ENCODE data around the gene THAP8. TPM values are rescaled to one million over a fixed set of nuclear protein-coding genes. Genes with fewer than 3 reads are reported as not detected.
A peak's percentile ranks its signal among the peaks of the same experiment; 100 is the strongest.

The THAP8 gene
- total RNA-seq, 1 donor from 2014 or later: 6.7 TPM

DNA sequence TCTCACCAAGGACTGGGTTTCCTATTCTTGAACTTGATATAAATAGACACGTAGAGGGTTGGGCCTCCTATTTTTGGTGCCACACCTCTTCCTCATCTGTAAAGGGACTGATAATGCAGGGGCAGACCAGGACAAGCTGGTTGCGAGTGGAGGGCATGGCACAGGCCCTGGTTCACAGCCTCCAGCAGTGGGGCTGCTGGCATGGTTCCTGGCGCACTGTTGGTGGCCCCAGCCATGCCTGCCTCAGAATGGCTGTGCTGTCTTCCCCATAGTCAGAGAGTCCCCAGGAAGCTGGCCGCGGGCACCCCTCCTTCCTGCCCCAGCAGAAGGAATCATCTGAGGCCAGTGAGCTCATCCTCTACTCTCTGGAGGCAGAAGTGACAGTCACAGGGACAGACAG, 46.4 kb upstream of the THAP8 start:
- H2AFZ ChIP-seq (replicated peaks): no peak overlapping the region
- no peak for DNase-seq (ENCODE audit: low spot score)
- H3K36me3 Mint-ChIP-seq: peaks cover 8% of the 10 kb centered on the region
- no peak overlapping the region for H3K27ac Mint-ChIP-seq
- H3K27me3 Mint-ChIP-seq (ENCODE audit: insufficient read depth, low read depth): peaks cover 3% of the 10 kb centered on the region
- H3K9me3 Mint-ChIP-seq: no peaks in the 10 kb centered on the region
- H3K4me3 Mint-ChIP-seq: no peak overlapping the region
- no peaks in the 10 kb centered on the region for H3K36me3 ChIP-seq
- H3K79me2 ChIP-seq (ENCODE audit: low read depth): no peaks in the 10 kb centered on the region
- H3F3A ChIP-seq (ENCODE audit: low read depth): no peaks in the 10 kb centered on the region
- no peak overlapping the region for H3K27ac ChIP-seq
- TF ChIP-seq, protein P1, sequence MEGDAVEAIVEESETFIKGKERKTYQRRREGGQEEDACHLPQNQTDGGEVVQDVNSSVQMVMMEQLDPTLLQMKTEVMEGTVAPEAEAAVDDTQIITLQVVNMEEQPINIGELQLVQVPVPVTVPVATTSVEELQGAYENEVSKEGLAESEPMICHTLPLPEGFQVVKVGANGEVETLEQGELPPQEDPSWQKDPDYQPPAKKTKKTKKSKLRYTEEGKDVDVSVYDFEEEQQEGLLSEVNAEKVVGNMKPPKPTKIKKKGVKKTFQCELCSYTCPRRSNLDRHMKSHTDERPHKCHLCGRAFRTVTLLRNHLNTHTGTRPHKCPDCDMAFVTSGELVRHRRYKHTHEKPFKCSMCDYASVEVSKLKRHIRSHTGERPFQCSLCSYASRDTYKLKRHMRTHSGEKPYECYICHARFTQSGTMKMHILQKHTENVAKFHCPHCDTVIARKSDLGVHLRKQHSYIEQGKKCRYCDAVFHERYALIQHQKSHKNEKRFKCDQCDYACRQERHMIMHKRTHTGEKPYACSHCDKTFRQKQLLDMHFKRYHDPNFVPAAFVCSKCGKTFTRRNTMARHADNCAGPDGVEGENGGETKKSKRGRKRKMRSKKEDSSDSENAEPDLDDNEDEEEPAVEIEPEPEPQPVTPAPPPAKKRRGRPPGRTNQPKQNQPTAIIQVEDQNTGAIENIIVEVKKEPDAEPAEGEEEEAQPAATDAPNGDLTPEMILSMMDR (IDR thresholded peaks at IDR 0.05): no peak
- TF ChIP-seq EZH2 (IDR thresholded peaks at IDR 0.05) (no peak), EZH2phosphoT487 (IDR thresholded peaks at IDR 0.05) (no peak)
- no peak overlapping the region for H3K4me2 ChIP-seq
- no peak overlapping the region for H3K4me3 ChIP-seq
- no peaks in the 10 kb centered on the region for H4K20me1 ChIP-seq (ENCODE audit: low read depth)
- no peak overlapping the region for H3K9ac ChIP-seq
- H3K9me3 ChIP-seq (ENCODE audit: low read depth): no peaks in the 10 kb centered on the region
- H3K27me3 ChIP-seq: no peaks in the 10 kb centered on the region
- H3K4me1 ChIP-seq: no peaks in the 10 kb centered on the region
- no peaks in the 10 kb centered on the region for H3K4me1 Mint-ChIP-seq

DNA sequence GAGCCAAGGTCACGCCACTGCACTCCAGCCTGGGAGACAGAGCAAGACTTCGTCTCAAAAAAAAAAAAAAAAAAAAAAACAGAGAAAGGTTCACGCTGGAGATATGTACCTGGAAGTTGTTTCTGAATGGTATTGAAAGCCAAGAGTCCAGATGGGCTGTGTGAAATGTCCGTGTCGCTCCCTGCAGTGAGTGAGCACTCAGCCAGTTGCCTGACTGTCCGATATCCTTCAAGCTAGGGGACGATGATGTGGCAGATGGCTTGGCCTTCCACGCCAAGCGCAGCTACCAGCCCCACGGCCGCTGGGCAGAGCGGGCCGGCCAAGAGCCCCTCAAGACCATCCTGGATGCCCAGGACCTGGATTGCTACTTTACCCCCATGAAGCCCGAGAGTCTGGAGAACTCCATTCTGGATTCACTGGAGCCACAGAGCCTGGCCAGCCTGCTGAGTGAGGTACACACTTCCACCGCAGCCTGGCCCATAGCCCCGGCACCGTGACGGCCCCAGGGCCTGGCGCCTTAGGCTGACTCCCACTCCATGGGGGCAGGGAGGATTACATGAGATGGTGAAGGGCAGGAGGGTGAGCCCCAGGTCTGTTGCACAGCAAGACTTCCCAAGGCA, 45.2 kb upstream of the THAP8 start:
- Histone ChIP-seq H3K27me3 (no peaks in the 10 kb centered on the region), H3K4me1 (no peaks in the 10 kb centered on the region), H3K4me2 (no peak overlapping the region), H2AFZ (replicated peaks) (no peak overlapping the region), H3F3A (ENCODE audit: low read depth) (peaks cover 4% of the 10 kb centered on the region), H3K9ac (no peak overlapping the region), H3K27ac (no peak overlapping the region), H3K9me3 (ENCODE audit: low read depth) (no peaks in the 10 kb centered on the region), H3K4me3 (no peak overlapping the region), H3K36me3 (no peaks in the 10 kb centered on the region), H4K20me1 (ENCODE audit: low read depth) (no peaks in the 10 kb centered on the region), H3K79me2 (ENCODE audit: low read depth) (no peaks in the 10 kb centered on the region)
- DNase-seq (ENCODE audit: low spot score): no peak
- no peak overlapping the region for H3K4me3 Mint-ChIP-seq
- H3K36me3 Mint-ChIP-seq: peaks cover 8% of the 10 kb centered on the region
- H3K27me3 Mint-ChIP-seq (ENCODE audit: insufficient read depth, low read depth): peaks cover 3% of the 10 kb centered on the region
- H3K9me3 Mint-ChIP-seq: no peaks in the 10 kb centered on the region
- no peaks in the 10 kb centered on the region for H3K4me1 Mint-ChIP-seq
- H3K27ac Mint-ChIP-seq: no peak overlapping the region
- TF ChIP-seq EZH2phosphoT487 (IDR thresholded peaks at IDR 0.05): no peak
- no peak for TF ChIP-seq EZH2 (IDR thresholded peaks at IDR 0.05)
- TF ChIP-seq, protein P1 (IDR thresholded peaks at IDR 0.05): no peak

GRCh38 chr19:36097036-36097435, 43.0 kb upstream of the THAP8 start:
- no peak overlapping the region for H3K4me3 Mint-ChIP-seq
- no peaks in the 10 kb centered on the region for H3K4me1 Mint-ChIP-seq
- TF ChIP-seq, protein P1 (IDR thresholded peaks at IDR 0.05): no peak
- no peak for TF ChIP-seq EZH2 (IDR thresholded peaks at IDR 0.05)
- TF ChIP-seq EZH2phosphoT487 (IDR thresholded peaks at IDR 0.05): no peak
- Histone ChIP-seq H4K20me1 (ENCODE audit: low read depth) (no peaks in the 10 kb centered on the region), H3K27ac (peak overlapping the region; percentile 80), H3K9me3 (ENCODE audit: low read depth) (no peaks in the 10 kb centered on the region), H3K9ac (no peak overlapping the region), H3K4me1 (no peaks in the 10 kb centered on the region), H3K36me3 (no peaks in the 10 kb centered on the region), H3K4me3 (no peak overlapping the region), H2AFZ (replicated peaks) (no peak overlapping the region), H3K4me2 (no peak overlapping the region), H3F3A (ENCODE audit: low read depth) (peaks cover 4% of the 10 kb centered on the region), H3K27me3 (no peaks in the 10 kb centered on the region), H3K79me2 (ENCODE audit: low read depth) (no peaks in the 10 kb centered on the region)
- H3K27ac Mint-ChIP-seq: no peak overlapping the region
- no peaks in the 10 kb centered on the region for H3K9me3 Mint-ChIP-seq
- peaks cover 14% of the 10 kb centered on the region for H3K36me3 Mint-ChIP-seq
- H3K27me3 Mint-ChIP-seq (ENCODE audit: insufficient read depth, low read depth): peaks cover 3% of the 10 kb centered on the region
- DNase-seq (ENCODE audit: low spot score): peak; percentile 55

Data from neural progenitor cell (in vitro differentiated cells).